Heart right ventricle (tissue), 16 donors: ENCODE data around the gene DEAF1. TPM values are rescaled to one million over a fixed set of nuclear protein-coding genes. Genes with fewer than 3 reads are reported as not detected.

Experiments used
- ATAC-seq, 8 donors: fragments of 200-7000 bp; cut with Tn5 transposase; one replicate each; pipeline ENCODE4 v1.9.1; 2020; ENCODE audit warnings: mild to moderate bottlenecking in 8 of 8, moderate library complexity in 8 of 8, moderate number of reproducible peaks in 1 of 8
- DNase-seq, 2 donors: peaks; one replicate each; pipeline ENCODE4 v3.0.0-alpha.2; 2020
- H3K27ac ChIP-seq, 10 donors: fragments of 200-600 bp; sonication (generic) in 2 of 10; one replicate each; pipeline versions ENCODE4 v1.5.0 to v1.8.0; 2020 to 2022; ENCODE audit warnings: mild to moderate bottlenecking in 3 of 10
- H3K27me3 ChIP-seq, 7 donors: fragments of 200-600 bp; one replicate each; pipeline ENCODE4 v1.8.0; 2021 to 2022; ENCODE audit warnings: mild to moderate bottlenecking in 2 of 7
- H3K36me3 ChIP-seq, 9 donors: fragments of 200-600 bp; sonication (generic) in 1 of 9; one replicate each; pipeline versions ENCODE4 v1.5.0 to v1.8.0; 2020 to 2022; ENCODE audit warnings: mild to moderate bottlenecking in 2 of 9
- H3K4me1 ChIP-seq, 9 donors: fragments of 200-600 bp; sonication (generic) in 1 of 9; one replicate each; pipeline versions ENCODE4 v1.5.0 to v1.8.0; 2020 to 2022; ENCODE audit warnings: mild to moderate bottlenecking in 4 of 9
- H3K4me3 ChIP-seq, 10 donors: fragments of 200-600 bp; sonication (generic) in 2 of 10; one replicate each; pipeline versions ENCODE4 v1.5.0 to v1.8.0; 2020 to 2022; ENCODE audit warnings: mild to moderate bottlenecking in 7 of 10, moderate library complexity in 2 of 10
- H3K9me3 ChIP-seq, 11 donors: fragments of 200-600 bp in 10 of 11; sonication (generic) in 2 of 11; one replicate each; pipeline versions ENCODE4 v1.5.0 to v1.8.0; 2013 to 2022; ENCODE audit warnings: mild to moderate bottlenecking in 2 of 11, control low read depth in 1 of 11, moderate library complexity in 1 of 11
- CTCF ChIP-seq, 9 donors: fragments of 200-600 bp; sonication (generic) in 2 of 9; IDR thresholded peaks; one replicate each; pipeline versions ENCODE4 v1.5.0 to v1.8.0; 2021 to 2022; ENCODE audit warnings: antibody characterized with exemption in 9 of 9, mild to moderate bottlenecking in 5 of 9, moderate library complexity in 1 of 9
- WGBS, 2 donors: extraction: QIAGEN DNeasy Blood & Tissue Kit; methylation state at CpG; one replicate each; pipeline ENCODE4 v1.1.7; 2013; ENCODE audit warnings: inconsistent platforms in 1 of 2; 5-methylcytosine and 5-hydroxymethylcytosine counted together
- intact Hi-C, 10 donors: fragments of 100-400 bp; cut with DNase I; formaldehyde crosslinking; loops; one replicate each; pipeline versions ENCODE4 v1.11.1 to v1.14.2; 2022
- polyA plus RNA-seq, 2 donors: library from polyadenylated mRNA; stranded (reverse); fragments of 200-250 nt; gene quantifications; one replicate each; pipeline ENCODE4 v1.2.3, GENCODE V29; 2013
- total RNA-seq, 10 donors: library from RNA; stranded (reverse); fragmentation: NEBNext Ultra II Directional in 3 of 10; extraction: Animal tissue kit (Norgen Biotek cat#: 25700) in 3 of 10; gene quantifications; one replicate each; pipeline versions ENCODE4 v1.2.1 to v1.2.4, GENCODE V29; 2021 to 2023
- donor health status: Arrhythmogenic right ventricular cardiomyopathy.
- donor health status: ischemic (EF 13 %, LVEDD 7.1; RV severe dilation, severe dysfunction).
- donor health status: healthy with polysubstance abuse.
- donor health status: DM: no; HTN: yes; CAD: no.
- donor health status: DM: no; HTN: no; CAD: no.
- donor health status: ischemic (EF 25% LVEDD 6.9; RV normal size, moderate dysfunction).
- donor health status: ischemic (EF 25% LVEDD 5.7; RV mildly dilated, moderate dysfunction).
- donor health status: healthy.
- donor health status: DM: yes; HTN: yes; CAD: no.
- donor health status: Ischemic cardiomyopathy.
- donor health status: ischemic (EF 35%, LVEDD 5.7; RV mildly dilated, moderate dysfunction).
- donor health status: nonischemic (EF 11% LVEDD 7.7; RV severe dilation, severe dysfunction).
- donor health status: DM: yes; HTN: yes; CAD: no.
- donor health status: PGD.
- donor health status: ischemic (EF 29% LVEDD 5.4; RV normal size, mild dysfunction).
- donor health status: nonischemic (EF 23%, LVEDD 6.1; RV moderate dilation, normal function).

The DEAF1 gene
- total and polyA plus RNA-seq, 12 donors = 11.0 to 39.9 (median 17.0) TPM

- H3K4me3 ChIP-seq = peak overlapping the region in 6 of 10 donors; percentile 21 to 48 (median 30)
- peaks cover 13 to 63% (median 25%) of the 10 kb centered on the region in 9 donors for H3K4me1 ChIP-seq
- DNase-seq (no peak), ATAC-seq (no peak)
- WGBS, 2 donors = 2 to 3% methylated on average over 31 to 53 of the region's 53 CpGs
- H3K27ac ChIP-seq = peak overlapping the region in 1 of 10 donors; percentile 60
- H3K27me3 ChIP-seq = peaks cover 26 to 74% (median 60%) of the 10 kb centered on the region in 7 donors
- intact Hi-C loops = loop anchor here in 7 of 10 donors (2.0 to 10.0 kb wide), 4 partner anchors 61 to 171 kb away; no protein-coding TSS in a partner anchor
- TF ChIP-seq CTCF (IDR thresholded peaks at IDR 0.05) = no peak
- no peaks in the 10 kb centered on the region for H3K9me3 ChIP-seq
- H3K36me3 ChIP-seq = no peaks in the 10 kb centered on the region
Measured at GRCh38 chr11:725624-726202, 30.7 kb upstream of the DEAF1 start.

GRCh38 chr11:724778-725386 lies 29.9 kb upstream of the DEAF1 start:
- Histone ChIP-seq H3K27ac (no peak overlapping the region), H3K4me3 (no peak overlapping the region), H3K9me3 (no peaks in the 10 kb centered on the region), H3K4me1 (peaks cover 13 to 65% (median 29%) of the 10 kb centered on the region in 9 donors), H3K27me3 (peaks cover 28 to 82% (median 68%) of the 10 kb centered on the region in 7 donors), H3K36me3 (no peaks in the 10 kb centered on the region)
- no peak for ATAC-seq
- DNase-seq = no peak
- no peak for TF ChIP-seq CTCF (IDR thresholded peaks at IDR 0.05)
- WGBS, 2 donors = 61 to 62% methylated on average over 18 of the region's 18 CpGs
- intact Hi-C loops = loop anchor here in 8 of 10 donors (2.0 to 10.0 kb wide), 5 partner anchors 60 to 173 kb away; no protein-coding TSS in a partner anchor

- intact Hi-C loops = loop anchor here in 7 of 10 donors (2.0 to 10.0 kb wide), 5 partner anchors 59 to 172 kb away; no protein-coding TSS in a partner anchor
- ATAC-seq = no peak
- 55% methylated on average over 18 to 19 of the region's 19 CpGs for WGBS, 2 donors
- Histone ChIP-seq H3K27me3 (peaks cover 28 to 83% (median 75%) of the 10 kb centered on the region in 7 donors), H3K36me3 (no peaks in the 10 kb centered on the region), H3K4me1 (peaks cover 13 to 64% (median 29%) of the 10 kb centered on the region in 9 donors), H3K4me3 (no peak overlapping the region), H3K9me3 (no peaks in the 10 kb centered on the region), H3K27ac (no peak overlapping the region)
- TF ChIP-seq CTCF (IDR thresholded peaks at IDR 0.05) = no peak
- DNase-seq = no peak
Measured at GRCh38 chr11:724049-724777, 29.2 kb upstream of the DEAF1 start.
